GM12801 (cell line): ENCODE results near the gene DHCR7.

Source experiments
- TF ChIP-seq, protein P1 (sequence below): IDR thresholded peaks from one replicate; pipeline ENCODE4 v1.5.1; 2011; ENCODE audit warnings: control low read depth; ENCODE audit not compliant: insufficient read length; ENCODE audit errors: extremely low read depth

The DHCR7 gene

DNA sequence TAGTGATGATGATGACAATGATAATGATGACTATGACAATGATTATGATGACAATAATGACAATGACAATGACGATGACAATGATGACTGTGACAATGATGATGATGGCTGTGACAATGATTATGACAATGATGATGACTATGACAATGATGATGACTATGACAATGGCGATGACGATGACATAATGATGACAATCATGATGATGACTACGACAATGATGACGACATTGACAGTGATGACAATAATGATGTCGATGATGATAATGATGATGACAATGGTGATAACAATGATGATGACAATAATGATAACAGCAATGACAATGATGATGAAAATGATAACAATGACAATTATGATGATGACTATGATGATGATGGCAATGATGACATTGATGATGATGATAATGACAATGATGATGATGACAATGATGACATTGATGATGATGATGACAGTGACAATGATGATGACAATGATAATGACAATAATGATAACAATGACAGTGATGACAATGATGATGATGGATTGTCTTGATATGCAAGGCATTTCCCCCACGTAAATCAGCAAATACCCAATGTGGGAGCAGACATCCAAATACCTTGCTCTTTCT lies 37.7 kb downstream of the DHCR7 start:
- TF ChIP-seq, protein P1, sequence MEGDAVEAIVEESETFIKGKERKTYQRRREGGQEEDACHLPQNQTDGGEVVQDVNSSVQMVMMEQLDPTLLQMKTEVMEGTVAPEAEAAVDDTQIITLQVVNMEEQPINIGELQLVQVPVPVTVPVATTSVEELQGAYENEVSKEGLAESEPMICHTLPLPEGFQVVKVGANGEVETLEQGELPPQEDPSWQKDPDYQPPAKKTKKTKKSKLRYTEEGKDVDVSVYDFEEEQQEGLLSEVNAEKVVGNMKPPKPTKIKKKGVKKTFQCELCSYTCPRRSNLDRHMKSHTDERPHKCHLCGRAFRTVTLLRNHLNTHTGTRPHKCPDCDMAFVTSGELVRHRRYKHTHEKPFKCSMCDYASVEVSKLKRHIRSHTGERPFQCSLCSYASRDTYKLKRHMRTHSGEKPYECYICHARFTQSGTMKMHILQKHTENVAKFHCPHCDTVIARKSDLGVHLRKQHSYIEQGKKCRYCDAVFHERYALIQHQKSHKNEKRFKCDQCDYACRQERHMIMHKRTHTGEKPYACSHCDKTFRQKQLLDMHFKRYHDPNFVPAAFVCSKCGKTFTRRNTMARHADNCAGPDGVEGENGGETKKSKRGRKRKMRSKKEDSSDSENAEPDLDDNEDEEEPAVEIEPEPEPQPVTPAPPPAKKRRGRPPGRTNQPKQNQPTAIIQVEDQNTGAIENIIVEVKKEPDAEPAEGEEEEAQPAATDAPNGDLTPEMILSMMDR = no peak

DNA sequence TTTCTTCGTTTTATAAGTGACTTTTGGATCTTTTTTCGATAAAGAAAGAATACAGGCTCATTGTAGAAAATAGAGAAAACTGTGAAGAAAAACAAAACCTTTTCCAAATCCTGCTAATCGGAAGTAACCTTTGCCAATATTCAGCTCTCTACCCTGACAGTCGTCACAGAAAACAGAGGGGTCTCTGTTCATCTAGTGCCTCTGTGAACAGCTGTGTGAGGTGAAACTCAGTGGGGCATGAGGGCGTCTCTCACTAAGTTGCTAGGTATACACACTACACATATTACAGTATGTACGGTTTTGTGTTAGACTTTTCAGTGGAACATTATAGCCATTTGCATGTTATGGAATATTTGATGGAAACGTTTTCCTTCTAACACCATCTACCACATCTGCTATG lies 39.4 kb downstream of the DHCR7 start:
- TF ChIP-seq, protein P1 = no peak

GRCh38 chr11:71407356-71407755 lies 40.8 kb downstream of the DHCR7 start:
- TF ChIP-seq, protein P1 = no peak

DNA sequence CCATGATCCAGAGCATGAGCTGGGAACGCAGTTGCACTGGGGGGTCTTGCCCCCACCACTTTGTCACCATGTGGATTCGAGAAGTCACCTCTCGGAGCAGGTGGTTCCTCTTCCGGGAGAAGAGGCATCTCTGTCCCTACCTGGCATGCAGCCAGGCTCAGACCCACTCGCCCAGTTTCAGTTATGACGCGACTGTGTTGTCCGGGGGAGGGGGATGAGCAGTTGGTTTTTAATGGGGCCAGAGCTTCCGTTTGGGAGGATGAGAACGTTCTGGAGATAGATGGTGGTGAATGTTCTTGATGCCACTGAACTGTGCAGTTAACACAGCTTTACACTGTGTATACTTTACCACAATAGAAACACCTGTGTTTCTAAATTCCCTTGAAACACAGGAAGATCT lies 41.5 kb downstream of the DHCR7 start:
- TF ChIP-seq, protein P1 = no peak

- TF ChIP-seq, protein P1 = no peak
Measured at GRCh38 chr11:71404209-71404608, 44.0 kb downstream of the DHCR7 start.

- TF ChIP-seq, protein P1 = no peak
Measured at GRCh38 chr11:71402878-71403277, 45.3 kb downstream of the DHCR7 start.

DNA sequence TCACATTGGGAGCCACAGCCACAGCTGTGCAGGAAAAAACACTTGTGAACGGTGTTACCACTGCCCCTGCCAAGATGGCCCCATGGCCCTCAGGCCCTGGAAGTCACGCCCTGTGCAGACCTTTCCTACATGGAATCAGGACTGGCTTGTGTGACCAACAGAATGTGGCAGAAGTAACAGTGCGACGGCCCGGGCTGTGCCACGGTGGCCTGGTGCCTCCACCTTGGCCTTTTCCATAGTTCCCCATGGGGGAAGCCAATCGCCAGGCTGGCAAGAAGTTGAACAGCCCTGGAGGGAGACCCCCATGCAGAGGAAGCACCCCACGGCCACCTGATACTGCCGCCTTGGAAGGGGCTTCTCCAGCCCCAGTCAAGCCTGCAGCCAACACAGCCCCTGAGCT lies 48.0 kb downstream of the DHCR7 start:
- TF ChIP-seq, protein P1 = no peak
